HCEC 1CT (cell line): ENCODE data around the gene PSMD1.

Experiments
- DNase-seq: peaks from one replicate; pipeline ENCODE4 v3.0.0-alpha.2; 2017

PSMD1 gene

DNA sequence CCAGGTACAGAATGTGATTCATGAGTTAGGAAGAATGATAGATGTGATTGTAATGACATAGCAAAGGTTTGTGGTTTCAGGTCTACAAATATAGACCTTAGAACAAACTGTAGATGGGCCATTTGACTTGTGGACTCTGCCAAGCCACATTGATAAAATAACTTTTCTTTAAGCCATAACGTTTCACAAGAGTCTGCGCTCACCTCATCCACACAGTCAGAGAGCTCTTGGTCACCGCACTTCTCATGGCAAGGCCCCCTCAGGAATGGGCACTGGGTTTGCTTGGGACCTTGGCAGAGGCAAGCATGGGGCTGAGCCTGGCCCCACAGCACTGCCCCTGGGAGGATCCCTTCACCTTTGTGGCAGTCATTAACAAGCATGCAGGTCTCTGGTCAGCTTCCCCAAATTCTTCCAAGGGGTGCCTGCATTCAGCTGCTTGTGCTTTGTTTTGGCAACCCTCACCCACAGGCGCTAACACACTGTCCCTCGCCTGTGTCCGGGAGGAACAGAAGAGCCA, 155.7 kb downstream of the PSMD1 start:
- DNase-seq, result no peak

DNA sequence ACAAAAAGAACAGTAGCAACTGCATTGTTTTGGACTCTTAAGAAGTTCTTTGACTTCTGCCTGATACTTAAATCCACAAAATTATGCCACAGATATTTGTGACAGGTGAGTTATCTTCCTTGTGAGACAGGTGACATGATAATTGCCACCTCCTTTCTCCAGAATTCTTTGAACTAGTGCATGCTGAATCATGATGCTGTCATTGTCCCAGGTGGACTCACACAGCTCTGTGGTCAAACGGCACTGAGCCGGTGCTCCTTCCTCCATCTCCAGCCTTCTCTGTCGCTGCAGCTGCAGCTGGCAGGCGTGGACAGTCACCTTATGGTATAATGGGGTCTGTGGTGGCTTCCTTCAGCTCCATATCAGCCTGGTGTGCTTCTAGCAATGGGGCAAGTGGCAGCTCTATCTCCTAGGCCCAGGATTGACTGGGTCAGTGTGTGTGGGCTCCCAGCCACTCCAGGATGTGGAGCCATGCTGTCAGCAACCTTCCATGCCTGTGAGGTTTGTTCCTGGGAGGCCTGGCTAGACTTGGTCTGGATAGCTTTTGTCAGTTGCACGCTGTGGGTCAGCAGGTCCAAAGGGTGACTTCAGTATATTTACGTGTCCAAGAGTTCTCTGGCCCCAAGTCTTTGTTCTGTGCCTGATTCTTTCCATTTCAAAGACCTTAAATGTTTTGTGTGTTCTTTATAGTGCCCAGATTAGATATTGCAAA, 157.4 kb downstream of the PSMD1 start:
- no peak for DNase-seq

DNA sequence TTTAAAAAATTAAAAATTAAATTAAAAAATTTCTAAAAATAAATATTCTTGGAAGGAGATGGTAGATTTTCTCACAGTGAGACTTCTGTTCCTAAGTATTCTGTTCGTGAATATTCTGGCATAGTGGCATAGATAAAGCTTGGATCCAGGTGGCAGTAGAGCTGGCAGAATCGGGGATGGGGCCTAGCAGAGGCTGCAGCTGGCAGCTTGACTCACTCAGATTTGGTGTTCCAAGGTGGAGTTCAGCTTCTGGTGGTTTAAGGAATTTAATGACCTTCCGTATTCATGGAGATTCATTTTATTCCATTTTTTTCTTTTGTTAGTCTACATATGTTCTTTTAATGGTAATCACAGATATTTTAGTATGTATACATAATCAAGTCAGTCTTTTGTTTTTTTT, 161.7 kb downstream of the PSMD1 start:
- DNase-seq, result no peak

DNA sequence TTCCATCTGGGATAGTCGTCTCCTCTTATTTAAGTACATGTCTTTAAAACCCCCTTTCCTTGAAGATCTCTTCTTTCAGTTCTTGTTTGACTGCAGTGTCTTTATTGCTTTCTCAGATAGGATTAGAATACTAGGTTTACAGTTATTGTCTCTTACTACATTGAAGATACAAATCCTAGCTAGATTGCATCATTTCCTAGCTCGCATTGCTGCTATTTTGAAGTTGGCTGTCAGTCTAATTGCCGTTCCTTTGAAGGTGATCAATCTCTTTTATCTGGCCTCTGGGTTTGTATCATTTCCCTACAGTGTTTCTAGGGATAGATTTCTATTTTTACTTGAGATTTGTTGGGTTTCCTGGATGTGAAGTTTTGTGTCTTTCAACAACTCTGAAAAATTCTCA, 162.6 kb downstream of the PSMD1 start:
- no peak for DNase-seq

DNA sequence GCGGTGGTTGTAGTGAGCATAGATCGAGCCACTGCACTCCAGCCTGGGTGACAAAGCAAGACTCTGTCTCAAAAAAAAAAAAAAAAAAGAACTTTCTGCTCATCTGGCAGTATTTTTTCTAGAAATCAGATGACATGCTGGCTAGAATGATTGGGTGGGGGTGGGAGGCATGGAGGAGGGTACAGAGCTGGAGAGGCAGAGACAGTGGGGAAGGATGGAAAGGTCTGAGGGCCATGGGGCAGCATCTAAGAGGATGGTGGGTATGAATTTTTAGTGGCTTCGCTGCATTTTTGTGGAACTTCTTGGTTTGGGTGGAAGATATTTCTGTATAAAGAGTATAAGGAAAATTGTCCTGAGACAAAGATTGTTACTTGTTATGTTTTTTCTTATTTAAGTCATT, 165.1 kb downstream of the PSMD1 start:
- DNase-seq, result no peak
